ENCODE results near the gene CNN3.

GRCh38 chr1:94875794-94876193 is 51.1 kb downstream of the CNN3 start:
- no peak for TF ChIP-seq POLR2A (IDR thresholded peaks at IDR 0.05)
- no peak for TF ChIP-seq CTCF (IDR thresholded peaks at IDR 0.05)

All from tibial nerve (tissue), 3 donors.